Activated CD4-positive, alpha-beta T cell treated with anti-CD3 and anti-CD28 coated beads for 36 hours (primary cell): ENCODE measurements around the gene CIRBP. TPM values are rescaled to one million over a fixed set of nuclear protein-coding genes. Genes with fewer than 3 reads are reported as not detected.
A peak's percentile ranks its signal among the peaks of the same experiment; 100 is the strongest.

Experiments
- ATAC-seq: fragments of 200-7000 bp; cut with Tn5 transposase; one replicate; pipeline ENCODE4 v1.10.0; 2021; ENCODE audit warnings: mild to moderate bottlenecking, moderate library complexity
- CTCF ChIA-PET: fragments of 350-600 bp; sonication (Branson Sonifier 250); formaldehyde crosslinking; loops from one replicate; lab custom pipeline; 2021; ENCODE audit warnings: antibody characterized with exemption; lab: Charles Lee
- POLR2A ChIA-PET: fragments of 350-600 bp; sonication (Branson Sonifier 250); formaldehyde crosslinking; loops from one replicate; lab custom pipeline; 2021; ENCODE audit warnings: antibody characterized with exemption, inconsistent platforms; lab: Charles Lee
- DNase-seq: peaks from one replicate; pipeline ENCODE4 v3.0.0-alpha.2; 2020
- H3K27ac Mint-ChIP-seq: one replicate; pipeline ENCODE4 v1.8.0; 2021; ENCODE audit warnings: mixed read lengths
- H3K27me3 Mint-ChIP-seq: one replicate; pipeline ENCODE4 v1.8.0; 2021; ENCODE audit warnings: mixed read lengths
- H3K36me3 Mint-ChIP-seq: one replicate; pipeline ENCODE4 v1.8.0; 2021; ENCODE audit warnings: low read depth, mixed read lengths
- H3K4me1 Mint-ChIP-seq: one replicate; pipeline ENCODE4 v1.8.0; 2021; ENCODE audit warnings: mixed read lengths
- H3K4me3 Mint-ChIP-seq: one replicate; pipeline ENCODE4 v1.8.0; 2021; ENCODE audit warnings: mild to moderate bottlenecking, moderate library complexity, mixed read lengths
- H3K9me3 Mint-ChIP-seq: one replicate; pipeline ENCODE4 v1.8.0; 2021; ENCODE audit warnings: low read depth, mixed read lengths
- intact Hi-C, 2 experiments: fragments of 100-400 bp; cut with DNase I in 1 of 2; cut with micrococcal nuclease in 1 of 2; formaldehyde crosslinking; loops; one replicate each; pipeline versions ENCODE4 v1.14.2 to v1.15.1; 2022 to 2024; cut with DNase I, micrococcal nuclease
- total RNA-seq, 2 experiments: library from RNA; stranded (reverse); gene quantifications; one replicate each; pipeline ENCODE4 v1.2.3, GENCODE V29; 2021

CIRBP gene
- total RNA-seq, 2 experiments from 2014 or later = 123 to 188 TPM

DNA sequence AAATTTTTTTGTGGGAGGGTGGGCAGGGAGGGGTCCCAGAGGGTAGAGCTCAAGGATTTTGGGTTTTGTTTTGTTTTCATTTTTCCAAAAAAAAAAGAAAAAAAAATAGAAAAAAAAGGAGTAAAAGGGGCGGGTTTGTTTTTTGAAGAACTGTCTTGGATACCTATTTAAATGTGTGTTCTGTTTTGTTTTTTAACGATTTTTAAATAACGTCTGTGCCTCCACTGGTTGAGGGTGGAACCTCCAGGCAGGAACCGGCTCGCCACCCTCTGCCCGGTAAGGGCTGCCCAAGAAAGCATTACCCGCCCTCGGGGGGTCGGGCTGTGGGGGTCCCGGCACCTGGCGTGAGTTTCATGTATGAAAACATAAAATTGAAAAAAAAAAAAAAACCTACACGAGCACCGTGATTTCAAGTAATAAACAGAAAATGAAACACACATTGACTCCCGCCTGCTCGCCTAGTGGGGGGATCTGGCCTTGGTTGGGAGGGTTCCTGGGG is 10.4 kb upstream of the CIRBP start:
- peaks cover 55% of the 10 kb centered on the region for H3K4me1 Mint-ChIP-seq
- peaks cover 48% of the 10 kb centered on the region for H3K36me3 Mint-ChIP-seq
- ATAC-seq = peak; percentile 2
- peak overlapping the region; percentile 97 for H3K27ac Mint-ChIP-seq
- peak overlapping the region; percentile 95 for H3K4me3 Mint-ChIP-seq
- DNase-seq = no peak
- intact Hi-C loops = no loop called here
- ChIA-PET POLR2A (interaction anchor here (0.7 kb wide), 1 partner anchor 365 kb away, joined by 3 read pairs; the partner anchor contains the start of gene RNU6-9), CTCF (interaction anchor here (1.2 kb wide), 1 partner anchor 10 kb away, joined by 4 read pairs; the partner anchor contains the start of gene CIRBP)
- H3K27me3 Mint-ChIP-seq = no peaks in the 10 kb centered on the region
- no peaks in the 10 kb centered on the region for H3K9me3 Mint-ChIP-seq

DNA sequence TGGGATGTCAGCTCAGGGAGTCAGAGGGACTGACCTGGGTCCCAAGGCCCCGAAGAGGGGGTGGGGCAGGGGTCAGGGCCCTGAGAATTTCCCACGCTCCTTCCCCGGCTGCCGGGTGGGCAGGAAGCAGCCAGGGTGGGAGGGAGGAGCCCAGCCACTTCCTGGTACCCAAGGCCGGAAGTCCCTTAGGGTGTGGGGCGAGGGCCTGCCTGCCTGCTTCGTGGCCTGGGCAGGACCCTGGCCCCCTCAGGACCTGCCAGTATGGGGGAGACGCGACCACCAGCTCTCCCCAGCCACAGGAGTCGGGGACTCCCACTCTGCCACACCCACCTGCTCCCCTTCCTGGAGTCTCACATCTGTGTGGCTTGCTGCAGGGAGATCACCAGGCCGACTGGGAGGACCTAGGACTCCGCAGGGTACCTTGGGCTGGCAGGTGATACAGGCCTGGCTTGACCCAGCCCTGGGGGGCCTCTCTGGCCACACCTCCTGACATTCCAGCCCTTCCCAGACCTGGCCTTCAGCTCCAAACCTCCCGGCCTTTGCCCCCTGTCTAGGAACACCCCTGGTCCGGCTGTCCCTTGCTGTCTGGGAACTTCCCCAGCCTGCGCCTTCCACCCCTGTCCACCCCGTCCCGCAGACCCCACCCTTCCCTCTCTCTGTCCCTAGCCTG is 9.8 kb upstream of the CIRBP start:
- CTCF ChIA-PET = interaction anchor here (1.2 kb wide), 1 partner anchor 10 kb away, joined by 4 read pairs; the partner anchor contains the start of gene CIRBP
- peak; percentile 50 for ATAC-seq
- H3K9me3 Mint-ChIP-seq = no peaks in the 10 kb centered on the region
- H3K4me1 Mint-ChIP-seq = peaks cover 55% of the 10 kb centered on the region
- H3K4me3 Mint-ChIP-seq = peak overlapping the region; percentile 95
- intact Hi-C loops = no loop called here
- H3K27me3 Mint-ChIP-seq = no peaks in the 10 kb centered on the region
- H3K27ac Mint-ChIP-seq = peak overlapping the region; percentile 97
- DNase-seq = peak; percentile 82
- H3K36me3 Mint-ChIP-seq = peaks cover 47% of the 10 kb centered on the region
- POLR2A ChIA-PET = interaction anchor here (0.6 kb wide), 1 partner anchor 10 kb away, joined by 3 read pairs; the partner anchor contains the start of gene CIRBP

DNA sequence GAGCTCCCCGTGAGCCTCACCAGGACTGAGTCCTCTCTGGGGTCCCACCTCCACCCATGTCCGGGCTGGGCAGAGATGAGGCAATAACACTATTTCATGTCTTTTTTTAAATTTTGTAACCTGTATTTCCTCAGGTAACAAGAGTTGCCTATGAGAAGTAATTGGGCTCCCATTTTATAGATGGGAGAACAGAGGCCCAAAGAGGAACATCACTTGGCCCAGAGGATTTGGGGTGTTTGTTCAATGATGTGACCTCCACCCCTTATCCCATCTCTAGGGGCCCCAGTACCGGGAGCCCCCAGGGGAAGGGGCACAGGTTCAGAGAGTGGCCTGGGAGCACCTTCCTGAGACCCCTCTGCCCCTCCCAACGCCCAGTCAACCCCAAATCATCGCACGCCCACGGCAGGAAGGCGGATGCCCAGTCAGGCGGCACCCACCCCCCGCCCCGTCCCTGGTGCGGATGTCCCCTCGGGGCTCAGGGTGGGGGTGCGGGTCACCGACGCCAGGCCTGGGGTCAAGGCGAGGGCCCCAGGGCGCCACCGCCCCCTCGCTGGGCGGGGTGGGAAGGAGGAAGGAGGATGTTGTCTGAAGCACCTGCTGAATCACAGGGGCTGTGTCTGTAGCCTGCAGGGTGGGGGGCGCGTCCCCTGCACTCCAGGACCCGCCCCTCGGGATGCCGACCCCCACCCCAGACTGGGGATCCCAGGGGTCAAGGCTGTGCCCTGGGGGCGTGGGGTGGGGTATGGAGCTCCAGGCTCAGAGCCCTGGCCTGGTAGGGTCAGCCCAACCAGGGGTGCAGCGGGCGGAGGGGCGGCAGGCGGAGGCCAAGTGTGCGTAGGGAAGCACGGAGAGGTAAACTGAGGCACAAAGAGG is 9.0 kb upstream of the CIRBP start:
- H3K4me3 Mint-ChIP-seq = peak overlapping the region; percentile 95
- H3K27me3 Mint-ChIP-seq = no peaks in the 10 kb centered on the region
- CTCF ChIA-PET = interaction anchor here (1.2 to 2.3 kb wide), 2 partner anchors 9 to 16 kb away, joined by 4 to 17 read pairs; partner anchors contain the start of gene CIRBP
- ATAC-seq (peak; percentile 19), DNase-seq (peak; percentile 77)
- H3K9me3 Mint-ChIP-seq = no peaks in the 10 kb centered on the region
- peak overlapping the region; percentile 97 for H3K27ac Mint-ChIP-seq
- H3K4me1 Mint-ChIP-seq = peaks cover 50% of the 10 kb centered on the region
- H3K36me3 Mint-ChIP-seq = peaks cover 39% of the 10 kb centered on the region
- POLR2A ChIA-PET = interaction anchor here (0.6 to 1.7 kb wide), 2 partner anchors 9 kb away, joined by 3 to 10 read pairs; partner anchors contain the start of gene CIRBP
- intact Hi-C loops = loop anchor here (1.0 to 10.0 kb wide), 4 partner anchors 9 to 835 kb away; partner anchors contain the start of genes CIRBP (in 1 of the 2), GPX4 (in 1 of the 2), IZUMO4 (in 1 of the 2) and MOB3A (in 1 of the 2)

DNA sequence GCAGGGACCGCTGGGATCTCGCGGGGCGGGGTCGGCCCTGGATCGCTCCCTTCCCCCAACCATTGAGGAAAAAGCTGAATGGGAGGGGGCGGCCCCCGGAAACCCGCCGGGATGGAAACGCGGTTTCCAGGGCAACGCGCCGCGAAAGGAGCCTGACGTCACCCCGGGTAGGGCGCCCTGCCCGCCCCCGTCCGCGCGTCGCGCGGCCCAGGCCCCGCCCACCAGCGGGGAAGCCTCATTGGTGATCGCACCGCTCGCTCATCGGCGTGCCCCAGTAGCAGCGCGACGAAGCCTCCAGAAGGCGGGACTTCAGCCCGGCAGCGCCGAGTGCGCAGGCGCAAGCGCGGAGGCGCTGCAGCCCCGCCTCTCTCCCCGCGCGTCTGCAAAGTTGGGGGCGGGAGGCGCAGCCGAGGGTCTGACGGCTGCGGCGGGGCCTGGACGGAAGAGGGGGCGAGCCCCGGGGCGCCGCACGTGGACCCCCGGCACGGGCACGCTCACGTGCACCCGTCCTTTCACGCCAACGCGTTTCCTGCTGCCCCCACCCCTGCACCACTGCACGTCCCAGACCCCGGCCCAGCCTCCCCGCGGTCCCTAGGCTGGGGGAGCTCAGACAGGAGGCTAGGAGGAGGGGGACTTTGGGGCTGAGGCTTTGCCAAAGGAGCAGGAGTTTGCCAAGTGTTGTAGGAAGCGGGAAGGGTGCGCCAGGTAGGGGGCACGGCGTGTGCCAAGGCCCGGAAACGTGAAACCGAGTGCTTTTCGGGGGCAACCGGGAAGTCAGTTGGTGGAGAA is 8.2 kb upstream of the CIRBP start:
- peak; percentile 99 for DNase-seq
- peaks cover 54% of the 10 kb centered on the region for H3K4me1 Mint-ChIP-seq
- no peaks in the 10 kb centered on the region for H3K9me3 Mint-ChIP-seq
- peak overlapping the region; percentile 87 for H3K27ac Mint-ChIP-seq
- ChIA-PET CTCF (interaction anchor here (0.8 to 2.3 kb wide), 5 partner anchors 17 to 196 kb away, joined by 3 to 17 read pairs (median 5); partner anchors contain the start of gene ATP5F1D), POLR2A (interaction anchor here (0.6 to 1.7 kb wide), 3 partner anchors 8 to 247 kb away, joined by 4 to 10 read pairs (median 5); partner anchors contain the start of genes CIRBP and FAM174C)
- no peaks in the 10 kb centered on the region for H3K27me3 Mint-ChIP-seq
- peak; percentile 82 for ATAC-seq
- H3K36me3 Mint-ChIP-seq = peaks cover 38% of the 10 kb centered on the region
- peak overlapping the region; percentile 95 for H3K4me3 Mint-ChIP-seq
- intact Hi-C loops = loop anchor here (1.0 to 10.0 kb wide), 5 partner anchors 8 to 834 kb away; partner anchors contain the start of genes CIRBP (in 1 of the 2), FAM174C (in 1 of the 2), GPX4 (in 1 of the 2) and IZUMO4 (in 1 of the 2)

DNA sequence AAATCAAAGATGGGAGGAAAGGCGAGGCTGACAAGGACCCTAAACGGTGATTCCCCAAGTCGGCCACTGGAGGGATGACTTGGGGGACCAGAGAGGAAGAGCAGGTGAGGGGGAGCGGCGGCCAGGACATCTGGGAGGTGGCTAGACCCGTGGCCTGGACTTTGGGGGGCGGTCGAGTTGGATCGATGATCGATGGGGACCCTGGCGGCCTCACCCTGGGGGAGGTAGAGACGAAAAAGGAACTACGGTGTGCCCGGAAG is 7.7 kb upstream of the CIRBP start:
- peaks cover 32% of the 10 kb centered on the region for H3K36me3 Mint-ChIP-seq
- no peaks in the 10 kb centered on the region for H3K9me3 Mint-ChIP-seq
- peak overlapping the region; percentile 95 for H3K4me3 Mint-ChIP-seq
- peak; percentile 42 for DNase-seq
- ChIA-PET CTCF (interaction anchor here (0.8 to 2.3 kb wide), 6 partner anchors 8 to 197 kb away, joined by 3 to 17 read pairs (median 5); partner anchors contain the start of gene ATP5F1D), POLR2A (interaction anchor here (0.9 to 1.7 kb wide), 3 partner anchors 8 to 17 kb away, joined by 3 to 10 read pairs (median 4); partner anchors contain the start of genes CIRBP and FAM174C)
- peaks cover 56% of the 10 kb centered on the region for H3K4me1 Mint-ChIP-seq
- no peak for ATAC-seq
- peak overlapping the region; percentile 87 for H3K27ac Mint-ChIP-seq
- H3K27me3 Mint-ChIP-seq = no peaks in the 10 kb centered on the region
- intact Hi-C loops = loop anchor here in 1 of 2 experiments (1.0 to 10.0 kb wide), 3 partner anchors 14 to 833 kb away; partner anchors contain the start of genes FAM174C, GPX4, IZUMO4 and MOB3A

DNA sequence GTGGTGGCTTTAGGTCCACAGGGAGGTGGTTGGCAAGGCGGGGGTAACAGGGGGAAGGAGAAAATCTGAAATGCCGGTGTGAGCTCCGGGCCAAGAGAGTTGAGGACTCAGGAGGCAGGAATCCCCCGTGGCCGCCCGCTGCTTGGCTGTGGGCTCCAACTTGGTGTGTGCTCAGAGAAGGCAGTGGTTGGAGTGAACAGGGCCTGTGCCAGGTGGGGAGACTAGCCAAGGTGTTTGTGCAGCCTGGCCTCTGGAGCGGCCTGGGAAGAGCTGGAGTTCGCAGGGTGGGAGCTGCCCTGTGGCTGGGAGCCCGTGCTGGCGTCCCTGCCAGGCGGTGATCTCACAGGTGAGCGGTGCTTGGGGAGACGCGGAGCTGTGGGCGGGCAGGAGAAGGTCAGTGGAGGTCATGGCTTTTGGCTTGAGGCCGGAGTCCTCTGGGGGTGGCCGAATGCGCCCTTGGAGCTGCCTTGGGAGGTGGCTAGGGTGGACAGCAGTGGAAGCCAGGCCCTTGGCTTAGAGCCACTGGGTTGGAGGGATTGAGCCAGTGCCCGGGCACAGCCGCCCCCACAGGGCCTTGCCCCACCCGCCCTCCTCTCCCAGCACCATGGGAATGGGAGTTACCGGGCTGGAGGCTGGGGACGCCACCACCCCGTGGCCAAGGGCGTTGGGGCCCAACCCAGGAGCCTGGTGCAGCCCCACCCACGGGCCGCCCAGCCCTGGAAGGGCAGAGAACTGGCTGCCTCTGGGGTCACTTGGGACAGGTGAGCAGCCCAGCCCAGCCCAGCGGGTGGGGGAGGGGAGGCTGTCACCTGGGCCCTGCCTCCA is 7.1 kb upstream of the CIRBP start:
- ATAC-seq = no peak
- Mint-ChIP-seq H3K4me1 (peaks cover 57% of the 10 kb centered on the region), H3K4me3 (peak overlapping the region; percentile 95), H3K27ac (peak overlapping the region; percentile 87), H3K36me3 (peaks cover 29% of the 10 kb centered on the region), H3K9me3 (no peaks in the 10 kb centered on the region), H3K27me3 (no peaks in the 10 kb centered on the region)
- intact Hi-C loops = loop anchor here in 1 of 2 experiments (1.0 to 10.0 kb wide), 3 partner anchors 13 to 833 kb away; partner anchors contain the start of genes FAM174C, GPX4, IZUMO4 and MOB3A
- peak; percentile 60 for DNase-seq
- ChIA-PET CTCF (interaction anchor here (0.8 to 2.3 kb wide), 6 partner anchors 9 to 197 kb away, joined by 3 to 17 read pairs (median 5); partner anchors contain the start of gene ATP5F1D), POLR2A (interaction anchor here (0.9 to 1.7 kb wide), 3 partner anchors 7 to 18 kb away, joined by 3 to 10 read pairs (median 4); partner anchors contain the start of genes CIRBP and FAM174C)

DNA sequence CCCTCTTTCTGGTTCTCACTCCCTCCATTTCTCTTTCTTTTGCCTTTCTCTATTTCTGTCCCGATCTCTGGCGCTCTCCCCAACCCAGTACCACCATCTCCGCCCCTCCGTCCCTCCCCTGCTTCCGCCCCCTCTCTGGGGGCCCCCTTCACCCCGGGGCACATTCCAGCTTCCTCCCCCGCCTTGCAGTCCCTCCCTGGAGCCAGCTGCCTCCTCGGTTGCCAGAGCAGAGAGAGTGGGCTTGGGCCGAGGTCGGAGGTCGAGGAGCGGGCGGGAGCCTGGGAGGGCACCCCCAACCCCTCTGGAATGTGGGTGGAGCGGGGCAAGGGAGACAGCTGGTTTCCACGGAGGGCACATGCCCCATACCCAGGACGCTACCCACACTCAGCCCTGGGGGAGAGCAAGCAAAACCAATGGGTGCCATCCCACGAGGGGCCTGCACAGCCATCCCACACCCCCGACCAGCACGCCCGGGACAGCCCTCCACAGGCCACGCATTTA is 6.5 kb upstream of the CIRBP start:
- Mint-ChIP-seq H3K27ac (peak overlapping the region; percentile 34), H3K4me1 (peaks cover 58% of the 10 kb centered on the region)

DNA sequence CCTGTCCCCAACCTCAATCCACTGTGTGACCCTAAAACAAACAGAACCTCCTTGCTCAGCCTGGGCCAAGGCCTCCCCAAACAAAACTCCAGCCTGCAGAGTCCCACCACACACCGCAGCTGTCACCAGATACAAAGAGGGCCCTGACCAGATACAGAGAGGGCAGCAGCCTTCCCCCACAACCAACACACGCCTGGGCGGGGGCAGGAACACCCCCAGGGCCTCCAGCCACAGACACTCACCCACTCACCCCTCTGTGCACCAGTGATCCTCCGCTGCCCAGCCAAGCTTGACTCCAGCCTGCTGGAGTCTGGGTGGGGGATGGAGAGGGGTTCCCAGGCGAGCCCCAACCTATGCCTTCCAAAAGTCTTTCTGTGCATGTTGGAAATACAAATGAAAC is 5.9 kb upstream of the CIRBP start:
- no peaks in the 10 kb centered on the region for H3K27me3 Mint-ChIP-seq
- peak overlapping the region; percentile 47 for H3K4me3 Mint-ChIP-seq
- peaks cover 56% of the 10 kb centered on the region for H3K4me1 Mint-ChIP-seq
- ATAC-seq (no peak), DNase-seq (no peak)
- intact Hi-C loops = loop anchor here in 1 of 2 experiments (10.0 kb wide), 1 partner anchor 832 kb away; the partner anchor contains the start of genes IZUMO4 and MOB3A
- H3K27ac Mint-ChIP-seq = no peak overlapping the region
- H3K36me3 Mint-ChIP-seq = peaks cover 20% of the 10 kb centered on the region
- ChIA-PET CTCF (interaction anchor here (1.2 to 7.2 kb wide), 2 partner anchors 10 to 18 kb away, joined by 3 to 163 read pairs; no protein-coding TSS in a partner anchor), POLR2A (interaction anchor here (2.0 kb wide), 1 partner anchor 19 kb away, joined by 5 read pairs; no protein-coding TSS in a partner anchor)
- no peaks in the 10 kb centered on the region for H3K9me3 Mint-ChIP-seq

More for the DNA sequence above, 6.5 kb upstream of the CIRBP start:
- ChIA-PET CTCF (interaction anchor here (1.0 to 7.2 kb wide), 4 partner anchors 9 to 21 kb away, joined by 5 to 163 read pairs (median 11); partner anchors contain the start of gene ATP5F1D), POLR2A (no interaction called here)
- Mint-ChIP-seq H3K4me3 (peak overlapping the region; percentile 47), H3K36me3 (peaks cover 25% of the 10 kb centered on the region), H3K27me3 (no peaks in the 10 kb centered on the region), H3K9me3 (no peaks in the 10 kb centered on the region)
- ATAC-seq = no peak
- intact Hi-C loops = loop anchor here in 1 of 2 experiments (10.0 kb wide), 1 partner anchor 832 kb away; the partner anchor contains the start of genes IZUMO4 and MOB3A
- DNase-seq = no peak
